ENCODE results near the gene RBM19. TPM values are rescaled to one million over a fixed set of nuclear protein-coding genes. Genes with fewer than 3 reads are reported as not detected.

Gene RBM19
- total and polyA plus RNA-seq, 2 of the 4 experiments (the other 2 are of a cell fraction), result 18.7 to 19.2 TPM

DNA sequence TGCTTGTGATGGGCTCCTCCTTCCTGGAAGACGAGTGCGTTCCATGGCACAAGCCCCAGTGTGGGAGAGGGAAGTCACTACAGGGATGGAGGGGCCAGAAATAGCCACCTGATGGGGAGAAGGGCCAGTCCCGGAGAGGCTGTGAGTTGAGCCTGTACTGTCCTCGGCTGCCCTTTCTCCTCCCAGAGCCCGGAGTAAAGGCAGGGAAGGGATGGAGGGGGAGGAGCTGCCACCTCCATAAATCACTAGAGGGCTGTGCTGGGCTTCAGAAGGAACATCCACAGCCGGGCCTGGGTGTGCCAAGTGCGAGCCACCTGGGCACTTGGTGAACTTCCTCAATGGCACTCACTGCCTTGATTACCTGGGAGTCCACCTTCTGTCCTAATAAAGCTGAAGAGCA lies 110.1 kb downstream of the RBM19 start:
- peaks cover 13% of the 10 kb centered on the region for H3K9me1 ChIP-seq (ENCODE audit: insufficient read depth, low read length)
- no peak overlapping the region for H4K5ac ChIP-seq (ENCODE audit: low read depth, low read length)
- TF ChIP-seq FOS (IDR thresholded peaks at IDR 0.05; ENCODE audit: low read depth, low read length), result no peak
- TF ChIP-seq SMC3 (IDR thresholded peaks at IDR 0.05; ENCODE audit: low read depth, low read length), result no peak
- no peak for TF ChIP-seq CHD1 (IDR thresholded peaks at IDR 0.05; ENCODE audit: low read depth, low read length)
- TF ChIP-seq BHLHE40 (IDR thresholded peaks at IDR 0.05; ENCODE audit: low read depth, low read length), result no peak
- no peak for TF ChIP-seq RCOR1 (IDR thresholded peaks at IDR 0.05; ENCODE audit: insufficient replicate concordance, low read length)
- TF ChIP-seq, protein P1, sequence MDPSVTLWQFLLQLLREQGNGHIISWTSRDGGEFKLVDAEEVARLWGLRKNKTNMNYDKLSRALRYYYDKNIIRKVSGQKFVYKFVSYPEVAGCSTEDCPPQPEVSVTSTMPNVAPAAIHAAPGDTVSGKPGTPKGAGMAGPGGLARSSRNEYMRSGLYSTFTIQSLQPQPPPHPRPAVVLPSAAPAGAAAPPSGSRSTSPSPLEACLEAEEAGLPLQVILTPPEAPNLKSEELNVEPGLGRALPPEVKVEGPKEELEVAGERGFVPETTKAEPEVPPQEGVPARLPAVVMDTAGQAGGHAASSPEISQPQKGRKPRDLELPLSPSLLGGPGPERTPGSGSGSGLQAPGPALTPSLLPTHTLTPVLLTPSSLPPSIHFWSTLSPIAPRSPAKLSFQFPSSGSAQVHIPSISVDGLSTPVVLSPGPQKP (IDR thresholded peaks at IDR 0.05; ENCODE audit: borderline replicate concordance, low read depth, low read length), result no peak
- no peak for TF ChIP-seq RFX5 (IDR thresholded peaks at IDR 0.05; ENCODE audit: low read depth, low read length)
- TF ChIP-seq POLR2A (IDR thresholded peaks at IDR 0.05; ENCODE audit: low read depth, low read length), result no peak
- no peak for TF ChIP-seq MAFK (IDR thresholded peaks at IDR 0.05; ENCODE audit: low read depth, low read length)
- TF ChIP-seq, protein P2, sequence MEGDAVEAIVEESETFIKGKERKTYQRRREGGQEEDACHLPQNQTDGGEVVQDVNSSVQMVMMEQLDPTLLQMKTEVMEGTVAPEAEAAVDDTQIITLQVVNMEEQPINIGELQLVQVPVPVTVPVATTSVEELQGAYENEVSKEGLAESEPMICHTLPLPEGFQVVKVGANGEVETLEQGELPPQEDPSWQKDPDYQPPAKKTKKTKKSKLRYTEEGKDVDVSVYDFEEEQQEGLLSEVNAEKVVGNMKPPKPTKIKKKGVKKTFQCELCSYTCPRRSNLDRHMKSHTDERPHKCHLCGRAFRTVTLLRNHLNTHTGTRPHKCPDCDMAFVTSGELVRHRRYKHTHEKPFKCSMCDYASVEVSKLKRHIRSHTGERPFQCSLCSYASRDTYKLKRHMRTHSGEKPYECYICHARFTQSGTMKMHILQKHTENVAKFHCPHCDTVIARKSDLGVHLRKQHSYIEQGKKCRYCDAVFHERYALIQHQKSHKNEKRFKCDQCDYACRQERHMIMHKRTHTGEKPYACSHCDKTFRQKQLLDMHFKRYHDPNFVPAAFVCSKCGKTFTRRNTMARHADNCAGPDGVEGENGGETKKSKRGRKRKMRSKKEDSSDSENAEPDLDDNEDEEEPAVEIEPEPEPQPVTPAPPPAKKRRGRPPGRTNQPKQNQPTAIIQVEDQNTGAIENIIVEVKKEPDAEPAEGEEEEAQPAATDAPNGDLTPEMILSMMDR (conservative IDR thresholded peaks at IDR 0.05; ENCODE audit: low read depth, low read length), result no peak
- no peak overlapping the region for H3K18ac ChIP-seq (ENCODE audit: low read depth, low read length)
- H2AK9ac ChIP-seq (replicated peaks; ENCODE audit: low read depth, low read length, poor library complexity), result no peak overlapping the region
- no peak overlapping the region for H4K8ac ChIP-seq (ENCODE audit: low read depth in 2 of 2, low read length in 2 of 2)
- H3K56ac ChIP-seq (ENCODE audit: extremely low read depth, insufficient read depth, low read length), result no peak overlapping the region
- H3K79me1 ChIP-seq (ENCODE audit: low read depth in 1 of 2, low read length in 2 of 2), result 0 out of 4 replicates have a peak, but pooled peaks cover 0 to 5% of the 10 kb centered on the region in 2 experiments
- no peak overlapping the region for H3K9ac ChIP-seq (ENCODE audit: low read depth, low read length)
- H3K14ac ChIP-seq (replicated peaks; ENCODE audit: low read depth, low read length), result no peak overlapping the region
- ATAC-seq (ENCODE audit: low read depth) (no peak), DNase-seq (no peak)
- H3K27ac ChIP-seq (ENCODE audit: insufficient read depth, low read length), result no peak overlapping the region
- peaks cover 4% of the 10 kb centered on the region for H3K4me1 ChIP-seq (ENCODE audit: control insufficient read depth, insufficient read depth, low read length)
- no peak overlapping the region for H4K91ac ChIP-seq (ENCODE audit: insufficient read depth, low read depth, low read length)
- H2AK5ac ChIP-seq (ENCODE audit: low read depth, low read length), result no peak overlapping the region
- H3K4me2 ChIP-seq (ENCODE audit: low read depth, low read length), result no peak overlapping the region
- H2BK15ac ChIP-seq (ENCODE audit: low read depth, low read length), result no peak overlapping the region
- no peaks in the 10 kb centered on the region for H3K27me3 ChIP-seq (ENCODE audit: control insufficient read depth, insufficient read depth, low read length)
- ChIA-PET CTCF (no interaction called here), POLR2A (ENCODE audit: unreplicated experiment) (no interaction called here)
- H3K9me3 ChIP-seq (ENCODE audit: control insufficient read depth, insufficient read depth, low read length), result no peaks in the 10 kb centered on the region
- intact Hi-C loops (cut with micrococcal nuclease), result no loop called here
- H3K23ac ChIP-seq (ENCODE audit: low read depth, low read length), result no peak overlapping the region
- no peak overlapping the region for H2AFZ ChIP-seq (replicated peaks; ENCODE audit: low read length, poor library complexity)
- H3K36me3 ChIP-seq (ENCODE audit: control insufficient read depth, insufficient read depth, low read length), result peaks cover 6% of the 10 kb centered on the region; the same call in 1 of the 2 replicates
- dilution Hi-C loops (cut with HindIII; ENCODE audit: low sequenced_read_pairs, unreplicated experiment), result no loop called here
- no peak overlapping the region for H2BK5ac ChIP-seq (ENCODE audit: low read depth, low read length, poor library complexity, severe bottlenecking)
- no peaks in the 10 kb centered on the region for H4K20me1 ChIP-seq (ENCODE audit: insufficient read depth, low read length)
- no peak overlapping the region for H2BK120ac ChIP-seq (ENCODE audit: low read depth, low read length)
- in situ Hi-C loops (cut with MboI; ENCODE audit: low sequenced_read_pairs), result no loop called here
- no peak overlapping the region for H3K4ac ChIP-seq (ENCODE audit: low read depth, low read length)
- no CpG with 5 or more reads among the region's 7 CpGs for WGBS, 2 experiments (ENCODE audit: extremely low coverage in 2 of 2, insufficient read length in 1 of 2)
- no peak overlapping the region for H2BK20ac ChIP-seq (ENCODE audit: low read depth, low read length)
- BruUV-seq (replicated peaks), result no TSS peak
- H3K4me3 ChIP-seq (ENCODE audit: insufficient read depth, low read depth, low read length), result no peak overlapping the region
